ENCODE data around the gene CFAP69. TPM values are rescaled to one million over a fixed set of nuclear protein-coding genes. Genes with fewer than 3 reads are reported as not detected.

The CFAP69 gene
- total RNA-seq, 1 experiment from 2014 or later: 3.1 TPM

DNA sequence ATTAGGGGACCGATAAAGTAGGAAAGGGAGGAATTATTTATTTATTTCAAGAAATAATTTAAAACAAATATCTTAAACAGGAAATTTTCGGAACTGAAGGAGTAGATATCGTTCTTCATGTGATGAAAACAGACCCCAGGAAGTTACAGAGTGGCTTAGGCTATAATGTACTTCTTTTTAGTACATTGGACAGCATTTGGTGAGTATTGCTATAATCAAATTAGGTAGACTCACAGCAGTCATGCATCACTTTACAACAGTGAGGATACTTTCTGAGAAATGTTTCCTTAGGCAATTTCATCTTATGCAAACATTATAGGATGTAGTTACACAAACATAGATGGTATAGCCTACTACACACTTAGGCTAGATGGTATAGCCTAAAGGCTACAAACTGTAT, 43.2 kb downstream of the CFAP69 start:
- no peaks in the 10 kb centered on the region for H3K9me2 ChIP-seq (replicated peaks; ENCODE audit: low read length)
- no peak for DNase-seq
- no peak overlapping the region for H3K9ac ChIP-seq (ENCODE audit: low read length)
- H4K20me1 ChIP-seq (ENCODE audit: low read length): no peaks in the 10 kb centered on the region
- H3K4me1 ChIP-seq (ENCODE audit: insufficient read depth, low read length): no peaks in the 10 kb centered on the region
- H3K27ac ChIP-seq (ENCODE audit: low read length): no peak overlapping the region
- no peaks in the 10 kb centered on the region for H3K79me2 ChIP-seq (ENCODE audit: low read length)
- H3K36me3 ChIP-seq (ENCODE audit: low read depth, low read length): no peaks in the 10 kb centered on the region
- POLR2A ChIA-PET (ENCODE audit: unreplicated experiment): interaction anchor here (0.7 kb wide), 1 partner anchor 140 kb away, joined by 5 read pairs; no protein-coding TSS in a partner anchor
- intact Hi-C loops (cut with micrococcal nuclease): no loop called here
- CTCF ChIA-PET: no interaction called here
- no peaks in the 10 kb centered on the region for H3F3A ChIP-seq (ENCODE audit: low read length, unreplicated experiment)
- TF ChIP-seq EZH2phosphoT487 (IDR thresholded peaks at IDR 0.05; ENCODE audit: borderline replicate concordance, low read length) (no peak), EZH2 (IDR thresholded peaks at IDR 0.05; ENCODE audit: low read length, unreplicated experiment) (no peak)
- TF ChIP-seq, protein P1, sequence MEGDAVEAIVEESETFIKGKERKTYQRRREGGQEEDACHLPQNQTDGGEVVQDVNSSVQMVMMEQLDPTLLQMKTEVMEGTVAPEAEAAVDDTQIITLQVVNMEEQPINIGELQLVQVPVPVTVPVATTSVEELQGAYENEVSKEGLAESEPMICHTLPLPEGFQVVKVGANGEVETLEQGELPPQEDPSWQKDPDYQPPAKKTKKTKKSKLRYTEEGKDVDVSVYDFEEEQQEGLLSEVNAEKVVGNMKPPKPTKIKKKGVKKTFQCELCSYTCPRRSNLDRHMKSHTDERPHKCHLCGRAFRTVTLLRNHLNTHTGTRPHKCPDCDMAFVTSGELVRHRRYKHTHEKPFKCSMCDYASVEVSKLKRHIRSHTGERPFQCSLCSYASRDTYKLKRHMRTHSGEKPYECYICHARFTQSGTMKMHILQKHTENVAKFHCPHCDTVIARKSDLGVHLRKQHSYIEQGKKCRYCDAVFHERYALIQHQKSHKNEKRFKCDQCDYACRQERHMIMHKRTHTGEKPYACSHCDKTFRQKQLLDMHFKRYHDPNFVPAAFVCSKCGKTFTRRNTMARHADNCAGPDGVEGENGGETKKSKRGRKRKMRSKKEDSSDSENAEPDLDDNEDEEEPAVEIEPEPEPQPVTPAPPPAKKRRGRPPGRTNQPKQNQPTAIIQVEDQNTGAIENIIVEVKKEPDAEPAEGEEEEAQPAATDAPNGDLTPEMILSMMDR (conservative IDR thresholded peaks at IDR 0.05; ENCODE audit: low read depth, low read length): no peak
- ATAC-seq: no peak; the same call in 1 of the 2 replicates
- no peak overlapping the region for H3K4me3 ChIP-seq (ENCODE audit: low read length)
- no peak overlapping the region for H3K4me2 ChIP-seq (ENCODE audit: low read length)
- no peaks in the 10 kb centered on the region for H3K9me3 ChIP-seq (ENCODE audit: low read length)
- H3K27me3 ChIP-seq (ENCODE audit: low read length): no peaks in the 10 kb centered on the region
- BruUV-seq (replicated peaks): no TSS peak
- no peak overlapping the region for H2AFZ ChIP-seq (ENCODE audit: low read length)

DNA sequence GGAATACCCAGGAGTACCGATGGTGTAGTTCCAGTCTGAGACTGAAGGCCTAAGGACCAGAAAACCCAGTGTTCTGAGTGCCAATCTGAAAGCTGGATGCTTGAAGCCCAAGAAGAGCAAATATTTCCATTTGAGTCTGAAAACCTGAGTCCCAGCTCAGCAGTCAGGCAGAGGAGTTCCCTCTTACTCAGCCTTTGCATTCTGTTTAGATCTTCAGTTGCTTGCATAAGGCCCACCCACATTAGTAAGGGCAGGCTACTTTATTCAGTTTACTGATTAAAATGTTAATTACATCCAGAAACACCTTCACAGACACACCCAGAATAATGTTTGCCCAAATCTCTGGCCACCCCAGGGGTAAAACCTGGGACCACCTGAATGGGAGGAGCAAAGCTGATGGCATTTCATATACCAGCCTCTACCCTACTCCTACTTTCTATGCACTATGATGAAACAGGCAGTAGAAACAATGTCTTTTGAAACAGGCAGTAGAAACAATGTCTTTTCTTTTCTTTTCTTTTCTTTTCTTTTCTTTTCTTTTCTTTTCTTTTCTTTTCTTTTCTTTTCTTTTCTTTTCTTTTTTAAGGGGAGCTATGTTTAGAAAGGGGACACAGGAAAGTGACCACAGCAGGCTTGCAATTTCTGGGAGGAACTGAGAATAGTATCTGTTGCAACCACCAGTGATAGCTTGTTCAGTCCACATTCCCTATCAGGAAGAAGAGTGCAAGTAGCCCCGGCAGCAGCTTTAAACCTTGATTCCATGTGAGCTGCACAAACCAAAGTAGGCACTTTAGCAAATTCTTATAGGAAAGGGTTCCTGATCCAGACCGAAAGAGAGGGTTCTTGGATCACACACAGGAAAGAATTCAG, 45.5 kb downstream of the CFAP69 start:
- POLR2A ChIA-PET (ENCODE audit: unreplicated experiment): no interaction called here
- DNase-seq: no peak
- H3K4me3 ChIP-seq (ENCODE audit: low read length): no peak overlapping the region
- no peaks in the 10 kb centered on the region for H4K20me1 ChIP-seq (ENCODE audit: low read length)
- no peaks in the 10 kb centered on the region for H3K36me3 ChIP-seq (ENCODE audit: low read depth, low read length)
- H3K79me2 ChIP-seq (ENCODE audit: low read length): no peaks in the 10 kb centered on the region
- BruUV-seq (replicated peaks): no TSS peak
- H3K27ac ChIP-seq (ENCODE audit: low read length): no peak overlapping the region
- H3F3A ChIP-seq (ENCODE audit: low read length, unreplicated experiment): no peaks in the 10 kb centered on the region
- no peak overlapping the region for H2AFZ ChIP-seq (ENCODE audit: low read length)
- H3K4me1 ChIP-seq (ENCODE audit: insufficient read depth, low read length): no peaks in the 10 kb centered on the region
- intact Hi-C loops (cut with micrococcal nuclease): no loop called here
- no peaks in the 10 kb centered on the region for H3K9me3 ChIP-seq (ENCODE audit: low read length)
- no peak overlapping the region for H3K9ac ChIP-seq (ENCODE audit: low read length)
- H3K27me3 ChIP-seq (ENCODE audit: low read length): no peaks in the 10 kb centered on the region
- CTCF ChIA-PET: no interaction called here
- no peaks in the 10 kb centered on the region for H3K9me2 ChIP-seq (replicated peaks; ENCODE audit: low read length)
- H3K4me2 ChIP-seq (ENCODE audit: low read length): no peak overlapping the region
- TF ChIP-seq EZH2phosphoT487 (IDR thresholded peaks at IDR 0.05; ENCODE audit: borderline replicate concordance, low read length) (no peak), EZH2 (IDR thresholded peaks at IDR 0.05; ENCODE audit: low read length, unreplicated experiment) (no peak)
- TF ChIP-seq, protein P1 (conservative IDR thresholded peaks at IDR 0.05; ENCODE audit: low read depth, low read length): no peak
- ATAC-seq: no peak

Data from PC-3 (cell line).